ENCODE measurements around the gene TBX15.

- TF ChIP-seq CTCF (IDR thresholded peaks at IDR 0.05; ENCODE audit: insufficient read depth, low read length, poor library complexity, severe bottlenecking) (no peak), EZH2phosphoT487 (conservative IDR thresholded peaks at IDR 0.05; ENCODE audit: low read length) (no peak)
Measured at GRCh38 chr1:118984722-118985639, 3.2 kb downstream of the TBX15 start.

Data from SU-DHL-6 (cell line).